Measurements from ENCODE around the gene RIMBP2. TPM values are rescaled to one million over a fixed set of nuclear protein-coding genes. Genes with fewer than 3 reads are reported as not detected.

Gene RIMBP2
- total and polyA plus RNA-seq, 2 experiments from 2014 or later, result 0.31 to 0.37 TPM

DNA sequence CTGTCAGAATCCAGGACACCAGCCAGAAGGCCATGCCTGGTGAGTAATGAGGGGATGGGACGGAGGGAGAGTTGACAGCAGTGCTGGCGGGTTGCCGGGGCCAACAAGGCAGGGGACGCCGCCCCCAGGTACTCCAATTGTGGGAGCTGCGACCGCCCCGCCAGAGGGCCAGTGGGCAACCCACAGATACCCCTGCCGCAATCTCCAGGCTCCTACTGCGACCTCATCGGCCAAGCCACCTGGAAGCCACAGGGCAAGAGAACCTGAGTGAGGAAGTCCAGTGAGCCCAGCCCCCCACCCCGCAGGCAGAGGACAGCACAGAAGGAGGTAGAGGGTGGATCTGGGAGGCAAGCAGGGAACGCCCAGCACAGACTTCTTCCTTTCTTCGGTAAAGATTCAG, 103.0 kb downstream of the RIMBP2 start:
- no peak overlapping the region for H3K4me2 ChIP-seq
- H3K27me3 ChIP-seq (ENCODE audit: insufficient read depth), result no peaks in the 10 kb centered on the region
- no peaks in the 10 kb centered on the region for H4K20me1 ChIP-seq (replicated peaks; ENCODE audit: insufficient read depth)
- H3K9me3 Mint-ChIP-seq, result peaks cover 86% of the 10 kb centered on the region
- no peak overlapping the region for H3K27ac Mint-ChIP-seq
- H3K4me3 Mint-ChIP-seq, result no peak overlapping the region
- TF ChIP-seq EZH2phosphoT487 (IDR thresholded peaks at IDR 0.05; ENCODE audit: unreplicated experiment) (no peak), NANOG (IDR thresholded peaks at IDR 0.05; ENCODE audit: borderline replicate concordance) (no peak), STAT1 (IDR thresholded peaks at IDR 0.05; ENCODE audit: unreplicated experiment) (no peak), POLR2AphosphoS5 (IDR thresholded peaks at IDR 0.05; ENCODE audit: low read depth) (no peak), ZNF114 (CRISPR knock-in tag; IDR thresholded peaks at IDR 0.05) (no peak), EZH2 (IDR thresholded peaks at IDR 0.05; ENCODE audit: low read depth, unreplicated experiment) (no peak), ZNF331 (CRISPR knock-in tag; IDR thresholded peaks at IDR 0.05; ENCODE audit: low read depth) (no peak), CREB1 (CRISPR knock-in tag; IDR thresholded peaks at IDR 0.05; ENCODE audit: low read depth) (no peak), JUNB (IDR thresholded peaks at IDR 0.05; ENCODE audit: unreplicated experiment) (no peak)
- TF ChIP-seq, protein P1, sequence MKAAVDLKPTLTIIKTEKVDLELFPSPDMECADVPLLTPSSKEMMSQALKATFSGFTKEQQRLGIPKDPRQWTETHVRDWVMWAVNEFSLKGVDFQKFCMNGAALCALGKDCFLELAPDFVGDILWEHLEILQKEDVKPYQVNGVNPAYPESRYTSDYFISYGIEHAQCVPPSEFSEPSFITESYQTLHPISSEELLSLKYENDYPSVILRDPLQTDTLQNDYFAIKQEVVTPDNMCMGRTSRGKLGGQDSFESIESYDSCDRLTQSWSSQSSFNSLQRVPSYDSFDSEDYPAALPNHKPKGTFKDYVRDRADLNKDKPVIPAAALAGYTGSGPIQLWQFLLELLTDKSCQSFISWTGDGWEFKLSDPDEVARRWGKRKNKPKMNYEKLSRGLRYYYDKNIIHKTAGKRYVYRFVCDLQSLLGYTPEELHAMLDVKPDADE (IDR thresholded peaks at IDR 0.05), result no peak
- TF ChIP-seq, protein P2, sequence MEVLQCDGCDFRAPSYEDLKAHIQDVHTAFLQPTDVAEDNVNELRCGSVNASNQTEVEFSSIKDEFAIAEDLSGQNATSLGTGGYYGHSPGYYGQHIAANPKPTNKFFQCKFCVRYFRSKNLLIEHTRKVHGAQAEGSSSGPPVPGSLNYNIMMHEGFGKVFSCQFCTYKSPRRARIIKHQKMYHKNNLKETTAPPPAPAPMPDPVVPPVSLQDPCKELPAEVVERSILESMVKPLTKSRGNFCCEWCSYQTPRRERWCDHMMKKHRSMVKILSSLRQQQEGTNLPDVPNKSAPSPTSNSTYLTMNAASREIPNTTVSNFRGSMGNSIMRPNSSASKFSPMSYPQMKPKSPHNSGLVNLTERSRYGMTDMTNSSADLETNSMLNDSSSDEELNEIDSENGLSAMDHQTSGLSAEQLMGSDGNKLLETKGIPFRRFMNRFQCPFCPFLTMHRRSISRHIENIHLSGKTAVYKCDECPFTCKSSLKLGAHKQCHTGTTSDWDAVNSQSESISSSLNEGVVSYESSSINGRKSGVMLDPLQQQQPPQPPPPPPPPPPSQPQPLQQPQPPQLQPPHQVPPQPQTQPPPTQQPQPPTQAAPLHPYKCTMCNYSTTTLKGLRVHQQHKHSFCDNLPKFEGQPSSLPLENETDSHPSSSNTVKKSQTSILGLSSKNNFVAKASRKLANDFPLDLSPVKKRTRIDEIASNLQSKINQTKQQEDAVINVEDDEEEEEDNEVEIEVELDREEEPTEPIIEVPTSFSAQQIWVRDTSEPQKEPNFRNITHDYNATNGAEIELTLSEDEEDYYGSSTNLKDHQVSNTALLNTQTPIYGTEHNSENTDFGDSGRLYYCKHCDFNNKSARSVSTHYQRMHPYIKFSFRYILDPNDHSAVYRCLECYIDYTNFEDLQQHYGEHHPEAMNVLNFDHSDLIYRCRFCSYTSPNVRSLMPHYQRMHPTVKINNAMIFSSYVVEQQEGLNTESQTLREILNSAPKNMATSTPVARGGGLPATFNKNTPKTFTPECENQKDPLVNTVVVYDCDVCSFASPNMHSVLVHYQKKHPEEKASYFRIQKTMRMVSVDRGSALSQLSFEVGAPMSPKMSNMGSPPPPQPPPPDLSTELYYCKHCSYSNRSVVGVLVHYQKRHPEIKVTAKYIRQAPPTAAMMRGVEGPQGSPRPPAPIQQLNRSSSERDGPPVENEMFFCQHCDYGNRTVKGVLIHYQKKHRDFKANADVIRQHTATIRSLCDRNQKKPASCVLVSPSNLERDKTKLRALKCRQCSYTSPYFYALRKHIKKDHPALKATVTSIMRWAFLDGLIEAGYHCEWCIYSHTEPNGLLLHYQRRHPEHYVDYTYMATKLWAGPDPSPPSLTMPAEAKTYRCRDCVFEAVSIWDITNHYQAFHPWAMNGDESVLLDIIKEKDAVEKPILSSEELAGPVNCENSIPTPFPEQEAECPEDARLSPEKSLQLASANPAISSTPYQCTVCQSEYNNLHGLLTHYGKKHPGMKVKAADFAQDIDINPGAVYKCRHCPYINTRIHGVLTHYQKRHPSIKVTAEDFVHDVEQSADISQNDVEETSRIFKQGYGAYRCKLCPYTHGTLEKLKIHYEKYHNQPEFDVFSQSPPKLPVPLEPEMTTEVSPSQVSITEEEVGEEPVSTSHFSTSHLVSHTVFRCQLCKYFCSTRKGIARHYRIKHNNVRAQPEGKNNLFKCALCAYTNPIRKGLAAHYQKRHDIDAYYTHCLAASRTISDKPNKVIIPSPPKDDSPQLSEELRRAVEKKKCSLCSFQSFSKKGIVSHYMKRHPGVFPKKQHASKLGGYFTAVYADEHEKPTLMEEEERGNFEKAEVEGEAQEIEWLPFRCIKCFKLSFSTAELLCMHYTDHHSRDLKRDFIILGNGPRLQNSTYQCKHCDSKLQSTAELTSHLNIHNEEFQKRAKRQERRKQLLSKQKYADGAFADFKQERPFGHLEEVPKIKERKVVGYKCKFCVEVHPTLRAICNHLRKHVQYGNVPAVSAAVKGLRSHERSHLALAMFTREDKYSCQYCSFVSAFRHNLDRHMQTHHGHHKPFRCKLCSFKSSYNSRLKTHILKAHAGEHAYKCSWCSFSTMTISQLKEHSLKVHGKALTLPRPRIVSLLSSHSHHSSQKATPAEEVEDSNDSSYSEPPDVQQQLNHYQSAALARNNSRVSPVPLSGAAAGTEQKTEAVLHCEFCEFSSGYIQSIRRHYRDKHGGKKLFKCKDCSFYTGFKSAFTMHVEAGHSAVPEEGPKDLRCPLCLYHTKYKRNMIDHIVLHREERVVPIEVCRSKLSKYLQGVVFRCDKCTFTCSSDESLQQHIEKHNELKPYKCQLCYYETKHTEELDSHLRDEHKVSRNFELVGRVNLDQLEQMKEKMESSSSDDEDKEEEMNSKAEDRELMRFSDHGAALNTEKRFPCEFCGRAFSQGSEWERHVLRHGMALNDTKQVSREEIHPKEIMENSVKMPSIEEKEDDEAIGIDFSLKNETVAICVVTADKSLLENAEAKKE (CRISPR knock-in tag; IDR thresholded peaks at IDR 0.05), result no peak
- TF ChIP-seq, protein P3, sequence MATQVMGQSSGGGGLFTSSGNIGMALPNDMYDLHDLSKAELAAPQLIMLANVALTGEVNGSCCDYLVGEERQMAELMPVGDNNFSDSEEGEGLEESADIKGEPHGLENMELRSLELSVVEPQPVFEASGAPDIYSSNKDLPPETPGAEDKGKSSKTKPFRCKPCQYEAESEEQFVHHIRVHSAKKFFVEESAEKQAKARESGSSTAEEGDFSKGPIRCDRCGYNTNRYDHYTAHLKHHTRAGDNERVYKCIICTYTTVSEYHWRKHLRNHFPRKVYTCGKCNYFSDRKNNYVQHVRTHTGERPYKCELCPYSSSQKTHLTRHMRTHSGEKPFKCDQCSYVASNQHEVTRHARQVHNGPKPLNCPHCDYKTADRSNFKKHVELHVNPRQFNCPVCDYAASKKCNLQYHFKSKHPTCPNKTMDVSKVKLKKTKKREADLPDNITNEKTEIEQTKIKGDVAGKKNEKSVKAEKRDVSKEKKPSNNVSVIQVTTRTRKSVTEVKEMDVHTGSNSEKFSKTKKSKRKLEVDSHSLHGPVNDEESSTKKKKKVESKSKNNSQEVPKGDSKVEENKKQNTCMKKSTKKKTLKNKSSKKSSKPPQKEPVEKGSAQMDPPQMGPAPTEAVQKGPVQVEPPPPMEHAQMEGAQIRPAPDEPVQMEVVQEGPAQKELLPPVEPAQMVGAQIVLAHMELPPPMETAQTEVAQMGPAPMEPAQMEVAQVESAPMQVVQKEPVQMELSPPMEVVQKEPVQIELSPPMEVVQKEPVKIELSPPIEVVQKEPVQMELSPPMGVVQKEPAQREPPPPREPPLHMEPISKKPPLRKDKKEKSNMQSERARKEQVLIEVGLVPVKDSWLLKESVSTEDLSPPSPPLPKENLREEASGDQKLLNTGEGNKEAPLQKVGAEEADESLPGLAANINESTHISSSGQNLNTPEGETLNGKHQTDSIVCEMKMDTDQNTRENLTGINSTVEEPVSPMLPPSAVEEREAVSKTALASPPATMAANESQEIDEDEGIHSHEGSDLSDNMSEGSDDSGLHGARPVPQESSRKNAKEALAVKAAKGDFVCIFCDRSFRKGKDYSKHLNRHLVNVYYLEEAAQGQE (IDR thresholded peaks at IDR 0.05; ENCODE audit: unreplicated experiment), result no peak
- TF ChIP-seq, protein P4, sequence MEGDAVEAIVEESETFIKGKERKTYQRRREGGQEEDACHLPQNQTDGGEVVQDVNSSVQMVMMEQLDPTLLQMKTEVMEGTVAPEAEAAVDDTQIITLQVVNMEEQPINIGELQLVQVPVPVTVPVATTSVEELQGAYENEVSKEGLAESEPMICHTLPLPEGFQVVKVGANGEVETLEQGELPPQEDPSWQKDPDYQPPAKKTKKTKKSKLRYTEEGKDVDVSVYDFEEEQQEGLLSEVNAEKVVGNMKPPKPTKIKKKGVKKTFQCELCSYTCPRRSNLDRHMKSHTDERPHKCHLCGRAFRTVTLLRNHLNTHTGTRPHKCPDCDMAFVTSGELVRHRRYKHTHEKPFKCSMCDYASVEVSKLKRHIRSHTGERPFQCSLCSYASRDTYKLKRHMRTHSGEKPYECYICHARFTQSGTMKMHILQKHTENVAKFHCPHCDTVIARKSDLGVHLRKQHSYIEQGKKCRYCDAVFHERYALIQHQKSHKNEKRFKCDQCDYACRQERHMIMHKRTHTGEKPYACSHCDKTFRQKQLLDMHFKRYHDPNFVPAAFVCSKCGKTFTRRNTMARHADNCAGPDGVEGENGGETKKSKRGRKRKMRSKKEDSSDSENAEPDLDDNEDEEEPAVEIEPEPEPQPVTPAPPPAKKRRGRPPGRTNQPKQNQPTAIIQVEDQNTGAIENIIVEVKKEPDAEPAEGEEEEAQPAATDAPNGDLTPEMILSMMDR (conservative IDR thresholded peaks at IDR 0.05; ENCODE audit: low read depth in 2 of 2), result no peak
- no peaks in the 10 kb centered on the region for H3K4me1 Mint-ChIP-seq
- H3K36me3 Mint-ChIP-seq (ENCODE audit: low read depth), result peaks cover 12% of the 10 kb centered on the region
- H3K27ac ChIP-seq (ENCODE audit: low read depth), result no peak overlapping the region
- no peaks in the 10 kb centered on the region for H3K36me3 ChIP-seq (ENCODE audit: insufficient read depth)
- H3K4me1 ChIP-seq (ENCODE audit: insufficient read depth), result no peaks in the 10 kb centered on the region
- H3K4me3 ChIP-seq, result no peak overlapping the region
- H2AFZ ChIP-seq, result no peak overlapping the region
- H3F3A ChIP-seq (replicated peaks; ENCODE audit: low read depth), result no peaks in the 10 kb centered on the region
- peaks cover 3% of the 10 kb centered on the region for H3K27me3 Mint-ChIP-seq (ENCODE audit: insufficient read depth, low read depth, poor library complexity)
- ATAC-seq, result no peak
- no peak for DNase-seq (ENCODE audit: low spot score)
- no peaks in the 10 kb centered on the region for H3K9me2 ChIP-seq (ENCODE audit: insufficient read depth)
- no peaks in the 10 kb centered on the region for H3K79me2 ChIP-seq (replicated peaks; ENCODE audit: insufficient read depth)
